Measurements from ENCODE around the gene CSNK1A1.
"Not testable (repeated sequence)": the region's sequence is repeated elsewhere in the genome, so short reads cannot be mapped to it uniquely, and the experiment has no call there.

The CSNK1A1 gene

GRCh38 chr5:149564542-149565140, 13.4 kb upstream of the CSNK1A1 start:
- peak; percentile 73 for TF ChIP-seq CTCF (conservative IDR thresholded peaks at IDR 0.05; ENCODE audit: low read length)
- not testable (repeated sequence) for H3F3A ChIP-seq (ENCODE audit: low read depth); H3K27me3 ChIP-seq (ENCODE audit: insufficient read depth, low read length, poor library complexity, severe bottlenecking); H3K79me2 ChIP-seq (ENCODE audit: insufficient read depth, low read length); H3K4me3 ChIP-seq (ENCODE audit: low read length, poor library complexity, severe bottlenecking); H3K9me2 ChIP-seq (replicated peaks; ENCODE audit: low read depth, low read length); H3K9ac ChIP-seq (ENCODE audit: low read depth, low read length, poor library complexity, severe bottlenecking); H2AFZ ChIP-seq (ENCODE audit: low read length); H4K20me1 ChIP-seq (ENCODE audit: insufficient read depth, low read length, poor library complexity, severe bottlenecking); H3K4me2 ChIP-seq (ENCODE audit: low read depth, low read length, poor library complexity, severe bottlenecking); H3K9me3 ChIP-seq (ENCODE audit: insufficient read depth, low read depth, low read length); H3K36me3 ChIP-seq (ENCODE audit: insufficient read depth, low read length)
- H3K4me1 ChIP-seq (ENCODE audit: insufficient read depth, low read length, poor library complexity, severe bottlenecking): peaks cover 10% of the 10 kb centered on the region

GRCh38 chr5:149563466-149563865, 12.2 kb upstream of the CSNK1A1 start:
- Histone ChIP-seq H3K27me3 (ENCODE audit: insufficient read depth, low read length, poor library complexity, severe bottlenecking) (no peaks in the 10 kb centered on the region), H3K4me2 (ENCODE audit: low read depth, low read length, poor library complexity, severe bottlenecking) (no peak overlapping the region), H3K9me3 (ENCODE audit: insufficient read depth, low read depth, low read length) (no peaks in the 10 kb centered on the region), H3K4me1 (ENCODE audit: insufficient read depth, low read length, poor library complexity, severe bottlenecking) (peaks cover 10% of the 10 kb centered on the region), H3K79me2 (ENCODE audit: insufficient read depth, low read length) (no peaks in the 10 kb centered on the region), H2AFZ (ENCODE audit: low read length) (peak overlapping the region; percentile 53), H3K4me3 (ENCODE audit: low read length, poor library complexity, severe bottlenecking) (no peak overlapping the region), H3K9me2 (replicated peaks; ENCODE audit: low read depth, low read length) (no peaks in the 10 kb centered on the region), H4K20me1 (ENCODE audit: insufficient read depth, low read length, poor library complexity, severe bottlenecking) (no peaks in the 10 kb centered on the region), H3F3A (ENCODE audit: low read depth) (no peaks in the 10 kb centered on the region), H3K36me3 (ENCODE audit: insufficient read depth, low read length) (no peaks in the 10 kb centered on the region), H3K9ac (ENCODE audit: low read depth, low read length, poor library complexity, severe bottlenecking) (no peak overlapping the region)
- TF ChIP-seq EZH2phosphoT487 (IDR thresholded peaks at IDR 0.05; ENCODE audit: borderline replicate concordance): no peak
- no peak for TF ChIP-seq CTCF (conservative IDR thresholded peaks at IDR 0.05; ENCODE audit: low read length)

GRCh38 chr5:149561848-149562247, 10.6 kb upstream of the CSNK1A1 start:
- no peak overlapping the region for H3K4me3 ChIP-seq (ENCODE audit: low read length, poor library complexity, severe bottlenecking)
- no peaks in the 10 kb centered on the region for H3K9me2 ChIP-seq (replicated peaks; ENCODE audit: low read depth, low read length)
- no peaks in the 10 kb centered on the region for H3F3A ChIP-seq (ENCODE audit: low read depth)
- peak overlapping the region; percentile 35 for H3K9ac ChIP-seq (ENCODE audit: low read depth, low read length, poor library complexity, severe bottlenecking)
- no peaks in the 10 kb centered on the region for H4K20me1 ChIP-seq (ENCODE audit: insufficient read depth, low read length, poor library complexity, severe bottlenecking)
- no peaks in the 10 kb centered on the region for H3K79me2 ChIP-seq (ENCODE audit: insufficient read depth, low read length)
- H3K4me1 ChIP-seq (ENCODE audit: insufficient read depth, low read length, poor library complexity, severe bottlenecking): peaks cover 10% of the 10 kb centered on the region
- no peak for TF ChIP-seq CTCF (conservative IDR thresholded peaks at IDR 0.05; ENCODE audit: low read length)
- no peak for TF ChIP-seq EZH2phosphoT487 (IDR thresholded peaks at IDR 0.05; ENCODE audit: borderline replicate concordance)
- no peaks in the 10 kb centered on the region for H3K27me3 ChIP-seq (ENCODE audit: insufficient read depth, low read length, poor library complexity, severe bottlenecking)
- H3K36me3 ChIP-seq (ENCODE audit: insufficient read depth, low read length): no peaks in the 10 kb centered on the region
- H3K4me2 ChIP-seq (ENCODE audit: low read depth, low read length, poor library complexity, severe bottlenecking): peak overlapping the region; percentile 40
- H2AFZ ChIP-seq (ENCODE audit: low read length): peak overlapping the region; percentile 31
- H3K9me3 ChIP-seq (ENCODE audit: insufficient read depth, low read depth, low read length): no peaks in the 10 kb centered on the region

Measured in Loucy (cell line).